SK-N-SH (cell line): ENCODE results near the gene TBX15. TPM values are rescaled to one million over a fixed set of nuclear protein-coding genes. Genes with fewer than 3 reads are reported as not detected.

Source experiments
- CTCF ChIA-PET: fragments of 300-600, 350-600 bp; formaldehyde crosslinking; extraction: SDS; loops from one replicate; lab custom pipeline; 2021; lab: Yijun Ruan, JAX
- POLR2A ChIA-PET: fragments of 350-600 bp; sonication (Branson Sonifier 250); formaldehyde crosslinking; extraction: SDS; loops from one replicate; lab custom pipeline; 2020; ENCODE audit warnings: antibody characterized with exemption, inconsistent platforms; lab: Yijun Ruan, JAX
- DNase-seq: peaks from one replicate; pipeline ENCODE4 v3.0.0; 2012
- H2AFZ ChIP-seq: fragments of 200-600 bp; sonication (generic); 2 replicates; pipeline ENCODE4 v1.8.1; 2016; ENCODE audit warnings: antibody characterized with exemption, mild to moderate bottlenecking, low read depth
- H3F3A ChIP-seq: fragments of 200-600 bp; sonication (generic); replicated peaks from 2 replicates; pipeline ENCODE3; 2016; ENCODE audit warnings: antibody characterized with exemption, mild to moderate bottlenecking; ENCODE audit not compliant: insufficient read depth
- H3K27ac ChIP-seq, 2 experiments: fragments of 200-500 bp in 1 of 2; fragments of 200-600 bp in 1 of 2; sonication (Bioruptor generic) in 1 of 2; sonication (generic), shearing (Covaris generic) in 1 of 2; 2 replicates each; pipeline versions ENCODE4 v1.5.1 to v1.6.1; 2014 to 2016; ENCODE audit warnings: low read depth in 2 of 2, inconsistent platforms in 1 of 2, low read length in 1 of 2, mild to moderate bottlenecking in 1 of 2, mixed read lengths in 1 of 2
- H3K27me3 ChIP-seq: fragments of 200-600 bp; sonication (generic), shearing (Covaris generic); 2 replicates; pipeline ENCODE4 v1.6.1; 2016; ENCODE audit warnings: mixed run types; ENCODE audit not compliant: insufficient read depth
- H3K36me3 ChIP-seq, 2 experiments: fragments of 200-500 bp in 1 of 2; fragments of 200-600 bp in 1 of 2; sonication (Bioruptor generic) in 1 of 2; sonication (generic) in 1 of 2; replicated peaks in 1 of 2; 2 replicates each; pipeline versions ENCODE3 to v1.5.1; 2014 to 2016; ENCODE audit warnings: low read length in 1 of 2, mild to moderate bottlenecking in 1 of 2; ENCODE audit not compliant: insufficient read depth in 2 of 2, control insufficient read depth in 1 of 2
- H3K4me1 ChIP-seq, 2 experiments: fragments of 200-500 bp in 1 of 2; fragments of 200-600 bp in 1 of 2; sonication (Bioruptor generic) in 1 of 2; sonication (generic), shearing (Covaris generic) in 1 of 2; 2 replicates each; pipeline versions ENCODE4 v1.5.1 to v1.6.1; 2014 to 2016; ENCODE audit warnings: low read depth in 1 of 2, low read length in 1 of 2, mixed run types in 1 of 2; ENCODE audit not compliant: insufficient read depth in 2 of 2, control insufficient read depth in 1 of 2
- H3K4me2 ChIP-seq: fragments of 200-600 bp; sonication (generic), shearing (Covaris generic); 2 replicates; pipeline ENCODE4 v1.6.1; 2017; ENCODE audit warnings: mixed run types
- H3K4me3 ChIP-seq, 2 experiments: fragments of 200-500 bp in 1 of 2; fragments of 200-600 bp in 1 of 2; sonication (Bioruptor generic) in 1 of 2; sonication (generic), shearing (Covaris generic) in 1 of 2; 2 replicates each; pipeline versions ENCODE4 v1.5.1 to v1.8.1; 2014 to 2016; ENCODE audit warnings: low read depth in 2 of 2, inconsistent platforms in 1 of 2, low read length in 1 of 2, mild to moderate bottlenecking in 1 of 2, mixed read lengths in 1 of 2, moderate library complexity in 1 of 2
- H3K79me2 ChIP-seq: fragments of 200-600 bp; sonication (generic); 2 replicates; pipeline ENCODE4 v1.8.1; 2017; ENCODE audit warnings: mild to moderate bottlenecking; ENCODE audit not compliant: insufficient read depth
- H3K9ac ChIP-seq: fragments of 200-600 bp; sonication (generic); 2 replicates; pipeline ENCODE4 v1.6.1; 2017; ENCODE audit warnings: mixed run types
- H3K9me2 ChIP-seq: fragments of 200-600 bp; sonication (generic); 2 replicates; pipeline ENCODE4 v1.6.1; 2017; ENCODE audit warnings: mixed run types
- H3K9me3 ChIP-seq: fragments of 200-600 bp; sonication (generic); 2 replicates; pipeline ENCODE4 v1.6.1; 2017; ENCODE audit warnings: mixed run types, mild to moderate bottlenecking, moderate library complexity
- H4K20me1 ChIP-seq: fragments of 200-600 bp; sonication (generic); 2 replicates; pipeline ENCODE4 v1.6.1; 2017; ENCODE audit warnings: mild to moderate bottlenecking, mixed run types; ENCODE audit not compliant: insufficient read depth
- CHD2 ChIP-seq: fragments of 150-350 bp; IDR thresholded peaks from 2 replicates; pipeline ENCODE4 v1.6.1; 2018; ENCODE audit warnings: low read length; ENCODE audit not compliant: partially characterized antibody
- EP300 ChIP-seq, 2 experiments: IDR thresholded peaks; 2 replicates each; pipeline versions ENCODE4 v1.4.0 to v1.6.1; 2012; ENCODE audit warnings: borderline replicate concordance in 1 of 2, low read depth in 1 of 2, low read length in 1 of 2
- FOXM1 ChIP-seq: IDR thresholded peaks from 2 replicates; pipeline ENCODE4 v1.4.0; 2012; ENCODE audit warnings: low read depth, mild to moderate bottlenecking
- MXI1 ChIP-seq: IDR thresholded peaks from 2 replicates; pipeline ENCODE4 v1.6.1; 2012; ENCODE audit warnings: mild to moderate bottlenecking, low read depth, low read length, improper control_type of control experiment
- NFIC ChIP-seq: IDR thresholded peaks from 2 replicates; pipeline ENCODE4 v1.4.0; 2012; ENCODE audit warnings: borderline replicate concordance
- PBX3 ChIP-seq: IDR thresholded peaks from 2 replicates; pipeline ENCODE4; 2012
- RCOR1 ChIP-seq: fragments of 150-350 bp; IDR thresholded peaks from 2 replicates; pipeline ENCODE4 v1.6.1; 2017; ENCODE audit warnings: antibody characterized with exemption, low read length
- REST ChIP-seq: IDR thresholded peaks from 2 replicates; pipeline ENCODE4 v1.6.1; 2012; ENCODE audit warnings: mild to moderate bottlenecking, low read depth, low read length, moderate library complexity
- RFX5 ChIP-seq: IDR thresholded peaks from 2 replicates; pipeline ENCODE4 v1.6.1; 2012; ENCODE audit warnings: mild to moderate bottlenecking, improper control_type of control experiment, low read length
- RXRA ChIP-seq: IDR thresholded peaks from 2 replicates; pipeline ENCODE4 v1.4.0; 2012; ENCODE audit warnings: low read depth, mild to moderate bottlenecking, borderline replicate concordance
- TCF12 ChIP-seq: IDR thresholded peaks from 2 replicates; pipeline ENCODE4 v1.4.0; 2012
- WGBS: methylation state at CpG from one replicate; pipeline ENCODE4 v1.1.6; 2017; ENCODE audit warnings: low lambda C conversion rate; 5-methylcytosine and 5-hydroxymethylcytosine counted together
- polyA plus RNA-seq, 3 experiments: library from polyadenylated mRNA; depleted of rRNA; stranded (reverse); fragments of >200 nt; gene quantifications; 2 replicates each; pipeline ENCODE4 v1.2.3, GENCODE V29; 2012
- TF ChIP-seq, protein P1 (sequence below): fragments of 150-350 bp; IDR thresholded peaks from 2 replicates; pipeline ENCODE4 v1.6.1; 2017; ENCODE audit warnings: antibody characterized with exemption, low read length, low read depth, borderline replicate concordance

The TBX15 gene
- polyA plus RNA-seq, 1 of the 3 experiments (the other 2 are of a cell fraction): 0.02 TPM

- TF ChIP-seq TCF12: no peak
- TF ChIP-seq NFIC: no peak
These were observed 10.5 kb downstream of the TBX15 start (continued) for GRCh38 chr1:118977600-118977999.

DNA sequence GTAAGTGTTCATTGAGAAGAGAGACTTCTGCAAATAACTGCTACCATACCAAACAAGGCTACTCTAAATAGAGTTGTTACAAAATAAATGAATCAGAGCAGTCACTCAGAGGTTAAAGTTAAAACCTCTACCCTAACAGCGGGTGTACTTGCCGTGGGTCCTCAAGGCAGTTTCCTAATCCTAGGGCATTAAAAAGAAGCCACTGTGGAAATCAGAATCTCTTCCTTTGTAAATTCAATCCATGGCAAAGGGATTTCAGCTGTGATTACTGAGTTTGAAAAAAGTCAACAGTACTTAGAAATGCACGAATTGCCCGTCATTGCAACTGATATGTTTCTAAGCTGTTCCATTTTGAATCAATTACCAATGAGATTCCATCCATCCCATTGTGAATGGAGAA, 13.5 kb downstream of the TBX15 start:
- DNase-seq: no peak
- CTCF ChIA-PET: no interaction called here
- H3K9me2 ChIP-seq: no peaks in the 10 kb centered on the region
- H3K4me2 ChIP-seq: no peak overlapping the region
- no peaks in the 10 kb centered on the region for H3K79me2 ChIP-seq
- 5% methylated on average over 4 of the region's 4 CpGs for WGBS
- no peaks in the 10 kb centered on the region for H4K20me1 ChIP-seq
- no peak overlapping the region for H2AFZ ChIP-seq
- H3K27me3 ChIP-seq: peaks cover 67% of the 10 kb centered on the region
- H3K4me3 ChIP-seq: no peak overlapping the region
- H3K27ac ChIP-seq: no peak overlapping the region
- no peaks in the 10 kb centered on the region for H3K4me1 ChIP-seq
- POLR2A ChIA-PET: no interaction called here
- TF ChIP-seq MXI1 (no peak), RXRA (no peak), FOXM1 (no peak), REST (no peak), RFX5 (no peak), CHD2 (no peak), RCOR1 (no peak), PBX3 (no peak)
- no peaks in the 10 kb centered on the region for H3F3A ChIP-seq
- no peaks in the 10 kb centered on the region for H3K36me3 ChIP-seq
- H3K9ac ChIP-seq: no peak overlapping the region
- H3K9me3 ChIP-seq: no peaks in the 10 kb centered on the region

DNA sequence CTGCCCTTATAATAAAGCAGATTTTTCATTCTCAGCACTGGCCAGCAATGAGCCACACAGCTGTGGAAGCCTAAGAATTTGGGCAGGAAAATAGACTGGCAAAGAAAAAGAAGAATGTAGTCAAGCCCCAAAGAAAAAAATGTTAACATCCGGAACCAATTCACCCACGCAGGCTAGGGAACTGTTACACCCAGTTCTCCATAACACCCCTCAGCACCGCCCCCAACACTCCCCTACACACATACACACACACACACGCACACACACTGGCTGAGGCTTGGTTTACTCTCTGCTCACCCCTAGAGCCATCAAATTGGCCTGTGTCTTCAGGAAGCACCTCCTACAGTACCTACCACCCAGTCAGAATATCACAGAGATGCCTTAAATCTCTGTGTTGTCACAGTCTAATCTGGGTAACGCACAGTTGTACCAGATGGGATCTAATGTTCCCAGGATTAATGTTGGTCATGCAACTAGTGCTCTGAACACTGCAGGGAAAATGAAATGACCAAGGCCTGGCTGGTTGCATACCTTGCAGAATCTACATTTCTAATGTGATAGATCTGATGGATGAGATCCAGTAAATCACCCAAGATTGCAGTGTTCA, 14.5 kb downstream of the TBX15 start:
- no peak overlapping the region for H3K27ac ChIP-seq
- ChIA-PET CTCF (interaction anchor here (1.2 kb wide), 1 partner anchor 16 kb away, joined by 3 read pairs; no protein-coding TSS in a partner anchor), POLR2A (no interaction called here)
- no peak for DNase-seq
- no peaks in the 10 kb centered on the region for H3K9me2 ChIP-seq
- no peak overlapping the region for H3K9ac ChIP-seq
- H3K9me3 ChIP-seq: no peaks in the 10 kb centered on the region
- H3K36me3 ChIP-seq: no peaks in the 10 kb centered on the region
- no peak overlapping the region for H2AFZ ChIP-seq
- no peaks in the 10 kb centered on the region for H3K4me1 ChIP-seq
- no peak overlapping the region for H3K4me2 ChIP-seq
- 18% methylated on average over 5 of the region's 5 CpGs for WGBS
- no peaks in the 10 kb centered on the region for H3F3A ChIP-seq
- no peak overlapping the region for H3K4me3 ChIP-seq
- TF ChIP-seq MXI1 (no peak), EP300 (IDR thresholded peaks at IDR 0.05; ENCODE audit: borderline replicate concordance in 1 of 2, low read depth in 1 of 2, low read length in 1 of 2) (no peak)
- TF ChIP-seq, protein P1, sequence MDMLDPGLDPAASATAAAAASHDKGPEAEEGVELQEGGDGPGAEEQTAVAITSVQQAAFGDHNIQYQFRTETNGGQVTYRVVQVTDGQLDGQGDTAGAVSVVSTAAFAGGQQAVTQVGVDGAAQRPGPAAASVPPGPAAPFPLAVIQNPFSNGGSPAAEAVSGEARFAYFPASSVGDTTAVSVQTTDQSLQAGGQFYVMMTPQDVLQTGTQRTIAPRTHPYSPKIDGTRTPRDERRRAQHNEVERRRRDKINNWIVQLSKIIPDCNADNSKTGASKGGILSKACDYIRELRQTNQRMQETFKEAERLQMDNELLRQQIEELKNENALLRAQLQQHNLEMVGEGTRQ: no peak
- TF ChIP-seq, all 33 proteins: peak for 0
- no peaks in the 10 kb centered on the region for H4K20me1 ChIP-seq
- H3K27me3 ChIP-seq: peaks cover 57% of the 10 kb centered on the region
- no peaks in the 10 kb centered on the region for H3K79me2 ChIP-seq
